GM18511 (cell line): ENCODE data around the gene ACTA2.
A peak's percentile ranks its signal among the peaks of the same experiment; 100 is the strongest.
"Not testable (repeated sequence)": the region's sequence is repeated elsewhere in the genome, so short reads cannot be mapped to it uniquely, and the experiment has no call there.

Experiments used
- ATAC-seq: cut with Tn5 transposase; IDR thresholded peaks from one replicate; pipeline ENCODE4 v1.9.1; 2021; ENCODE audit warnings: mild to moderate bottlenecking, moderate library complexity; ENCODE audit not compliant: unreplicated experiment

ACTA2 gene

GRCh38 chr10:88949912-88950837 is 2.4 kb downstream of the ACTA2 start:
- no peak for ATAC-seq

GRCh38 chr10:88949051-88949450 is 3.5 kb downstream of the ACTA2 start:
- no peak for ATAC-seq

GRCh38 chr10:88946965-88947590 is 5.5 kb downstream of the ACTA2 start:
- ATAC-seq, result no peak

GRCh38 chr10:88946200-88946599 is 6.4 kb downstream of the ACTA2 start:
- ATAC-seq, result no peak

GRCh38 chr10:88944813-88945212 is 7.8 kb downstream of the ACTA2 start:
- ATAC-seq, result peak; percentile 60

GRCh38 chr10:88943778-88944177 is 8.8 kb downstream of the ACTA2 start:
- ATAC-seq, result no peak

GRCh38 chr10:88941026-88941425 is 11.5 kb downstream of the ACTA2 start:
- no peak for ATAC-seq

GRCh38 chr10:88938938-88939337 is 13.6 kb downstream of the ACTA2 start:
- no peak for ATAC-seq

- no peak for ATAC-seq
Observed at GRCh38 chr10:88938039-88938438, 14.5 kb downstream of the ACTA2 start.

GRCh38 chr10:88936656-88937055 is 15.9 kb downstream of the ACTA2 start:
- no peak for ATAC-seq

GRCh38 chr10:88934900-88935672 is 17.5 kb downstream of the ACTA2 start:
- peak; percentile 55 for ATAC-seq

- no peak for ATAC-seq
Observed at GRCh38 chr10:88933564-88933963, 19.0 kb downstream of the ACTA2 start.

GRCh38 chr10:88932539-88933256 is 19.9 kb downstream of the ACTA2 start:
- no peak for ATAC-seq

- ATAC-seq, result not testable (repeated sequence)
Observed at GRCh38 chr10:88932029-88932428, 20.5 kb downstream of the ACTA2 start.

- no peak for ATAC-seq
Observed at GRCh38 chr10:88931548-88931947, 21.0 kb downstream of the ACTA2 start.

GRCh38 chr10:88928254-88928653 is 24.3 kb downstream of the ACTA2 start:
- ATAC-seq, result no peak

- ATAC-seq, result no peak
Observed at GRCh38 chr10:88927416-88927690, 25.2 kb downstream of the ACTA2 start.

GRCh38 chr10:88926566-88927415 is 25.8 kb downstream of the ACTA2 start:
- ATAC-seq, result no peak

- no peak for ATAC-seq
Observed at GRCh38 chr10:88923520-88923919, 29.1 kb downstream of the ACTA2 start.

GRCh38 chr10:88922041-88922440 is 30.5 kb downstream of the ACTA2 start:
- no peak for ATAC-seq
